A549 (cell line): ENCODE results near the gene DIAPH2. TPM values are rescaled to one million over a fixed set of nuclear protein-coding genes. Genes with fewer than 3 reads are reported as not detected.
"Not testable (repeated sequence)": the region's sequence is repeated elsewhere in the genome, so short reads cannot be mapped to it uniquely, and the experiment has no call there.

ENCODE experiments used
- ATAC-seq, 2 experiments: fragments of 200-7000 bp in 1 of 2; fragments of >200 bp in 1 of 2; cut with Nextera tagmentation in 1 of 2; cut with Tn5 transposase in 1 of 2; 3 replicates each; pipeline versions ENCODE4 v1.8.0 to v1.9.1; 2018 to 2020; ENCODE audit warnings: mild to moderate bottlenecking in 1 of 2, moderate library complexity in 1 of 2
- CTCF ChIA-PET: fragments of 300-600 bp; sonication (Branson Sonifier 250); formaldehyde crosslinking; extraction: SDS; loops from one replicate; lab custom pipeline; 2021; ENCODE audit warnings: antibody characterized with exemption, inconsistent platforms; lab: Yijun Ruan, JAX
- POLR2A ChIA-PET: fragments of 350-600 bp; formaldehyde crosslinking; extraction: SDS; loops from one replicate; lab custom pipeline; 2021; ENCODE audit warnings: antibody characterized with exemption, inconsistent platforms; lab: Yijun Ruan, JAX
- DNase-seq, 2 experiments: peaks; one replicate each; pipeline versions ENCODE4 v3.0.0 to v3.0.0-alpha.2; 2011 to 2016; ENCODE audit warnings: low read depth in 1 of 2, low spot score in 1 of 2
- FAIRE-seq: peaks from 2 replicates; lab custom pipeline; 2011; peaks lifted over from hg19 to GRCh38; lab: Jason Lieb, UNC
- H3K27ac ChIP-seq, 2 experiments: fragments of >200 bp; sonication (Bioruptor Twin); formaldehyde crosslinking; 3 replicates each; pipeline ENCODE4 v1.5.1; 2016 to 2017
- H3K4me1 ChIP-seq: fragments of >200 bp; sonication (Bioruptor Twin); formaldehyde crosslinking; 3 replicates; pipeline ENCODE4 v1.6.1; 2016
- H3K4me2 ChIP-seq: fragments of >200 bp; sonication (Bioruptor Twin); formaldehyde crosslinking; 3 replicates; pipeline ENCODE4 v1.6.1; 2016
- H3K4me3 ChIP-seq: fragments of >200 bp; sonication (Bioruptor Twin); formaldehyde crosslinking; 3 replicates; pipeline ENCODE4 v1.5.1; 2016
- H3K9me3 ChIP-seq: fragments of >200 bp; sonication (Bioruptor Twin); formaldehyde crosslinking; 3 replicates; pipeline ENCODE4 v1.6.1; 2016
- ATOH8 ChIP-seq: fragments of 250-450 bp; sonication (Bioruptor Pico); IDR thresholded peaks from 2 replicates; pipeline ENCODE4 v1.5.0; 2020; ENCODE audit warnings: low read depth, mild to moderate bottlenecking, moderate library complexity
- BCL3 ChIP-seq: fragments of >200 bp; sonication (Bioruptor Twin); formaldehyde crosslinking; IDR thresholded peaks from 3 replicates; pipeline ENCODE4 v1.6.1; 2016
- BHLHE40 ChIP-seq: IDR thresholded peaks from 2 replicates; pipeline ENCODE4 v1.6.1; 2012; ENCODE audit warnings: low read depth, low read length, inconsistent platforms
- CBX8 ChIP-seq: fragments of 200-600 bp; sonication (generic); IDR thresholded peaks from 2 replicates; pipeline ENCODE4 v1.6.1; 2016
- CEBPB ChIP-seq, 2 experiments: fragments of >200 bp in 1 of 2; sonication (Bioruptor Twin) in 1 of 2; formaldehyde crosslinking in 1 of 2; IDR thresholded peaks; 2 replicates each; pipeline ENCODE4 v1.6.1; 2012 to 2016
- E2F6 ChIP-seq: IDR thresholded peaks from 2 replicates; pipeline ENCODE4 v1.6.1; 2012; ENCODE audit warnings: low read depth, borderline replicate concordance
- EP300 ChIP-seq, 2 experiments: fragments of >200 bp; sonication (Bioruptor Twin); formaldehyde crosslinking; IDR thresholded peaks; 2 replicates in 1 of 2; 3 replicates in 1 of 2; pipeline ENCODE4 v1.6.1; 2016 to 2017
- FOSL2 ChIP-seq, 2 experiments: fragments of 450-650 bp in 1 of 2; fragments of >200 bp in 1 of 2; sonication (Bioruptor Twin) in 1 of 2; formaldehyde crosslinking; IDR thresholded peaks; 2 replicates each; pipeline versions ENCODE4 v1.5.0 to v1.6.1; 2016 to 2020; ENCODE audit warnings: mild to moderate bottlenecking in 1 of 2, moderate library complexity in 1 of 2
- FOXS1 ChIP-seq: fragments of 250-450 bp; sonication (Bioruptor Pico); IDR thresholded peaks from 2 replicates; pipeline ENCODE4 v1.5.0; 2020; ENCODE audit warnings: mild to moderate bottlenecking, moderate library complexity
- HDAC2 ChIP-seq: fragments of 200-600 bp; sonication (generic); IDR thresholded peaks from 2 replicates; pipeline ENCODE4 v1.6.1; 2016
- HEYL ChIP-seq: fragments of 250-450 bp; sonication (Bioruptor Pico); IDR thresholded peaks from 2 replicates; pipeline ENCODE4 v1.8.0; 2021; ENCODE audit warnings: mild to moderate bottlenecking, moderate library complexity
- JUNB ChIP-seq: fragments of >200 bp; sonication (Bioruptor Twin); formaldehyde crosslinking; IDR thresholded peaks from 2 replicates; pipeline ENCODE4 v1.6.1; 2016
- KDM1A ChIP-seq: fragments of 200-600 bp; sonication (generic); IDR thresholded peaks from 2 replicates; pipeline ENCODE4 v1.6.1; 2016; ENCODE audit warnings: low read depth, mild to moderate bottlenecking
- KDM5A ChIP-seq: fragments of 200-600 bp; sonication (generic); IDR thresholded peaks from 2 replicates; pipeline ENCODE4 v1.6.1; 2016; ENCODE audit warnings: antibody characterized with exemption, mild to moderate bottlenecking
- PBX3 ChIP-seq: IDR thresholded peaks from 2 replicates; pipeline ENCODE4 v1.6.1; 2012
- RCOR1 ChIP-seq: fragments of 150-350 bp; IDR thresholded peaks from 2 replicates; pipeline ENCODE4 v1.6.1; 2014; ENCODE audit warnings: antibody characterized with exemption, low read length, low read depth
- REST ChIP-seq: fragments of 200-600 bp; sonication (generic); IDR thresholded peaks from 2 replicates; pipeline ENCODE4 v1.6.1; 2016; ENCODE audit warnings: antibody characterized with exemption, mild to moderate bottlenecking, moderate library complexity
- RNF2 ChIP-seq: fragments of 200-600 bp; sonication (generic); IDR thresholded peaks from 2 replicates; pipeline ENCODE4 v1.6.1; 2016; ENCODE audit warnings: low read depth, mild to moderate bottlenecking, antibody characterized with exemption, moderate library complexity, borderline replicate concordance
- SMC3 ChIP-seq: fragments of >200 bp; sonication (Bioruptor Twin); formaldehyde crosslinking; IDR thresholded peaks from 3 replicates; pipeline ENCODE4 v1.6.1; 2018; ENCODE audit warnings: inconsistent platforms
- TFCP2L1 ChIP-seq: fragments of 250-450 bp; sonication (Bioruptor Pico); IDR thresholded peaks from 2 replicates; pipeline ENCODE4 v1.5.0; 2021; ENCODE audit warnings: mild to moderate bottlenecking
- USF2 ChIP-seq: fragments of 450-650 bp; IDR thresholded peaks from 2 replicates; pipeline ENCODE4 v1.6.1; 2014; ENCODE audit warnings: antibody characterized with exemption
- ZFP36 ChIP-seq: fragments of 450-650 bp; IDR thresholded peaks from 2 replicates; pipeline ENCODE4 v1.6.1; 2014; ENCODE audit warnings: borderline replicate concordance; ENCODE audit not compliant: partially characterized antibody
- ZSCAN20 ChIP-seq: fragments of 250-450 bp; sonication (Bioruptor Pico); IDR thresholded peaks from 2 replicates; pipeline ENCODE4 v1.8.0; 2022; ENCODE audit warnings: mild to moderate bottlenecking, moderate library complexity
- WGBS: methylation state at CpG from one replicate; pipeline ENCODE4 v1.1.6; 2017; ENCODE audit errors: missing lambda C conversion rate; 5-methylcytosine and 5-hydroxymethylcytosine counted together
- polyA plus RNA-seq, 4 experiments: library from polyadenylated mRNA; depleted of rRNA in 3 of 4; stranded (reverse); fragments of >200 nt; fragmentation: RNase III in 1 of 4; extraction: RNeasy Plus Mini Kit Qiagen cat#74134 plus additional on column Dnase treatment in 1 of 4; gene quantifications; 2 replicates in 3 of 4; 3 replicates in 1 of 4; pipeline ENCODE4 v1.2.3, GENCODE V29; 2011 to 2017
- TF ChIP-seq, protein P1 (sequence below): fragments of 250-450 bp; sonication (Bioruptor Pico); IDR thresholded peaks from 2 replicates; pipeline ENCODE4 v1.5.0; 2021; ENCODE audit warnings: mild to moderate bottlenecking, moderate library complexity, borderline replicate concordance

The DIAPH2 gene
- polyA plus RNA-seq, 2 of the 4 experiments (the other 2 are of a cell fraction), result 3.7 to 10.0 TPM

- H3K4me2 ChIP-seq, result no peak overlapping the region
- no peak for TF ChIP-seq ATOH8
- TF ChIP-seq E2F6, result no peak
- no peak for TF ChIP-seq HEYL
- no peak for TF ChIP-seq KDM5A
- TF ChIP-seq USF2, result no peak
- TF ChIP-seq ZSCAN20 (CRISPR knock-in tag), result no peak
- no peak for TF ChIP-seq CBX8
- no peak for TF ChIP-seq SMC3
- no peak for TF ChIP-seq EP300 (IDR thresholded peaks at IDR 0.05)
- no peak for TF ChIP-seq ZFP36
- TF ChIP-seq, protein P1, sequence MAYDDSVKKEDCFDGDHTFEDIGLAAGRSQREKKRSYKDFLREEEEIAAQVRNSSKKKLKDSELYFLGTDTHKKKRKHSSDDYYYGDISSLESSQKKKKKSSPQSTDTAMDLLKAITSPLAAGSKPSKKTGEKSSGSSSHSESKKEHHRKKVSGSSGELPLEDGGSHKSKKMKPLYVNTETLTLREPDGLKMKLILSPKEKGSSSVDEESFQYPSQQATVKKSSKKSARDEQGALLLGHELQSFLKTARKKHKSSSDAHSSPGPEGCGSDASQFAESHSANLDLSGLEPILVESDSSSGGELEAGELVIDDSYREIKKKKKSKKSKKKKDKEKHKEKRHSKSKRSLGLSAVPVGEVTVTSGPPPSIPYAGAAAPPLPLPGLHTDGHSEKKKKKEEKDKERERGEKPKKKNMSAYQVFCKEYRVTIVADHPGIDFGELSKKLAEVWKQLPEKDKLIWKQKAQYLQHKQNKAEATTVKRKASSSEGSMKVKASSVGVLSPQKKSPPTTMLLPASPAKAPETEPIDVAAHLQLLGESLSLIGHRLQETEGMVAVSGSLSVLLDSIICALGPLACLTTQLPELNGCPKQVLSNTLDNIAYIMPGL (CRISPR knock-in tag), result no peak
- TF ChIP-seq FOXS1 (CRISPR knock-in tag), result no peak
- TF ChIP-seq BCL3, result no peak
- no peak for TF ChIP-seq TFCP2L1 (CRISPR knock-in tag)
- no peak for TF ChIP-seq RNF2
- no peak for TF ChIP-seq KDM1A
- no peak for TF ChIP-seq FOSL2 (IDR thresholded peaks at IDR 0.05)
- no peak for TF ChIP-seq FOSL2 (CRISPR knock-in tag; IDR thresholded peaks at IDR 0.05)
- TF ChIP-seq BHLHE40, result no peak
- no peak for TF ChIP-seq JUNB
- 91% methylated on average over 2 of the region's 2 CpGs for WGBS
- ATAC-seq, result no peak
- peak; percentile 78 for FAIRE-seq
- CTCF ChIA-PET, result no interaction called here
- H3K4me3 ChIP-seq, result no peak overlapping the region
- no peak for DNase-seq
- no peak overlapping the region for H3K27ac ChIP-seq
- H3K4me1 ChIP-seq, result no peaks in the 10 kb centered on the region
- POLR2A ChIA-PET, result no interaction called here
- H3K9me3 ChIP-seq, result no peaks in the 10 kb centered on the region
Measured at GRCh38 chrX:96710031-96710430, 25.4 kb downstream of the DIAPH2 start.

DNA sequence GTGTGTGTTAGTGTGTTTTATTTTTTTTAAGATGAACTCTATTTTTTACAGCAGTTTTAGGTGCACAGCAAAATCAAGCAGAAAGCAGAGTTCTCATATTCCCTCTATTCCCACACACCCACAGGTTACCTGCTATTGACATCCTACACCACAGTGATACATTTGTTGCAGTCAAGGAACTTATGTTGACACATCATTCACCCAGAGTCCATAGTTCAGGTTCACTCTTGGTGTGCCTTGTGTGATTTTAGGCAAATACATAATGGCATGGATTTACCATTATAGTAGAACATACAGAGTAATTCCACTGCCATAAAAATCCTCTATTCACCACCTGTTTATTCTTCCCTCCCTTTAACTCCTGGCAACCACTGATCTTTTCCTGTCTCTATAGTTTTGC is 28.7 kb downstream of the DIAPH2 start:
- H3K4me3 ChIP-seq, result no peak overlapping the region
- DNase-seq, result peak in 1 of 2 experiments; percentile 1
- no peak overlapping the region for H3K4me2 ChIP-seq
- H3K4me1 ChIP-seq, result peaks cover 6% of the 10 kb centered on the region; the same call in 1 of the 3 replicates
- no peaks in the 10 kb centered on the region for H3K9me3 ChIP-seq
- no peak for ATAC-seq
- FAIRE-seq, result peak; percentile 73
- CTCF ChIA-PET, result no interaction called here
- H3K27ac ChIP-seq, result no peak overlapping the region
- TF ChIP-seq HDAC2, result no peak
- TF ChIP-seq REST, result no peak
- TF ChIP-seq ZFP36, result no peak
- TF ChIP-seq E2F6, result no peak
- no peak for TF ChIP-seq KDM5A
- TF ChIP-seq CEBPB (IDR thresholded peaks at IDR 0.05), result no peak
- TF ChIP-seq RCOR1, result no peak
- TF ChIP-seq EP300 (IDR thresholded peaks at IDR 0.05), result no peak
- TF ChIP-seq SMC3, result no peak
- no peak for TF ChIP-seq PBX3
- POLR2A ChIA-PET, result no interaction called here

DNA sequence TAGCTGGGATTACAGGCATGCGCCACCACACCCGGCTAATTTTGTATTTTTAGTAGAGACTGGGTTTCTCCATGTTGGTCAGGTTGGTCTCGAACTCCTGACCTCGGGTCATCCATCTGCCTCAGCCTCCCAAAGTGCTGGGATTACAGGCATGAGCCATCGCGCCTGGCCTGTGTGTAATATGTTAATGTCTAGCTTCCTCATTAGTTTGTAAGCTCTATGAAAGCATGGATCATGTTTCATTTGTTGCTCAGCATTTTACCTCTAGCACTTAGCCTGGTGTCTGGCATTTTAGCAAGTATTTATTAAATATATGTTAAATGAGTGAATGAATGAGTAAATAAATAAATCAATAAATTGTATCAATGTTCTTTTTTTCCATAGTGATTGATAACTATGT is 29.8 kb downstream of the DIAPH2 start:
- 93% methylated on average over 6 of the region's 6 CpGs for WGBS
- POLR2A ChIA-PET, CTCF ChIA-PET: not testable (repeated sequence)

More for the DNA sequence above, 29.8 kb downstream of the DIAPH2 start:
- H3K4me2 ChIP-seq, ATAC-seq, H3K4me1 ChIP-seq, H3K4me3 ChIP-seq, FAIRE-seq, H3K9me3 ChIP-seq, DNase-seq, H3K27ac ChIP-seq: not testable (repeated sequence)
